Measurements from ENCODE around the gene PET100. TPM values are rescaled to one million over a fixed set of nuclear protein-coding genes. Genes with fewer than 3 reads are reported as not detected.

PET100 gene
- total RNA-seq, 2 donors from 2014 or later, result 1.3 to 32.0 TPM

DNA sequence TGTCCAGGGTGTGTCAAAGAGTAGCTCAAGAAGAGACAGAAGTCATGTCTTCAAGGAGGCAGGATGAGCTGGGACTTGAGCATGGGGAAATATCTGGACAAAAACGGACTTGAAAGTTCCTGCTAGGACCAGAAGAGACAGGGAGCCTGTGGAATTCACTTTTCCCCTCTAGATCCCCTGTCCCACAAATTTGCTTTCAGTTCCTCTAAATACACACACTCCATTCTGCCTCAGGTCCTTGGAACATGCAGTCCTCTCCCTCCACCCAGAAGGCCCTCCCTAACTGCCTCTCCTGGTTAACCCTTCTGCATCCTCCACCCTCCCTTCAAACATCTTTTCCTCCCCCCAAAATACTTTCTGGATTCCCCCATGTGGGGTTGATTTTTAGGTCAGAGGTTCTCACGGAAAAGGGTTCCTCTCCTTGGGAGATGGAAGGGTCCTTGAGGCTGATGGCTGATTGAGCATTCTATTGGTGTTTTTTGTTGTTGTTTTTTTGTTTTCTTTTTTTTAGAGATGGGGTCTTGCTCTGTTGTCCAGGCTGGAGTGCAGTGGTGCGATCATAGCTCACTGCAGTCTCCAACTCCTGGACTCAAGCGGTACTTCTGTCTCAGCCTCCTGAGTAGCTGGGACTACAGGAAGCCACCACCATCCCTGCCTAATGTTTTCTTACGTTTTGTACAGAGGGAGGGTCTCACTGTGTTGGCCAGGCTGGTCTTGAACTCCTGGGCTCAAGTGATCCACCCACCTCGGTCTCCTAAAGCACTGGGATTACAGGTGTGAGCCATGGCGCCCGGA lies 32.3 kb downstream of the PET100 start:
- Histone ChIP-seq H3K4me3 (no peak overlapping the region), H3K27me3 (no peaks in the 10 kb centered on the region), H3K27ac (no peak overlapping the region), H3K4me1 (no peaks in the 10 kb centered on the region), H3K9me3 (no peaks in the 10 kb centered on the region), H3K36me3 (replicated peaks in 1 of 2; ENCODE audit: insufficient read depth in 1 of 2, low read depth in 2 of 2) (no peaks in the 10 kb centered on the region)
- DNase-seq (no peak), ATAC-seq (no peak)
- TF ChIP-seq, protein P1, sequence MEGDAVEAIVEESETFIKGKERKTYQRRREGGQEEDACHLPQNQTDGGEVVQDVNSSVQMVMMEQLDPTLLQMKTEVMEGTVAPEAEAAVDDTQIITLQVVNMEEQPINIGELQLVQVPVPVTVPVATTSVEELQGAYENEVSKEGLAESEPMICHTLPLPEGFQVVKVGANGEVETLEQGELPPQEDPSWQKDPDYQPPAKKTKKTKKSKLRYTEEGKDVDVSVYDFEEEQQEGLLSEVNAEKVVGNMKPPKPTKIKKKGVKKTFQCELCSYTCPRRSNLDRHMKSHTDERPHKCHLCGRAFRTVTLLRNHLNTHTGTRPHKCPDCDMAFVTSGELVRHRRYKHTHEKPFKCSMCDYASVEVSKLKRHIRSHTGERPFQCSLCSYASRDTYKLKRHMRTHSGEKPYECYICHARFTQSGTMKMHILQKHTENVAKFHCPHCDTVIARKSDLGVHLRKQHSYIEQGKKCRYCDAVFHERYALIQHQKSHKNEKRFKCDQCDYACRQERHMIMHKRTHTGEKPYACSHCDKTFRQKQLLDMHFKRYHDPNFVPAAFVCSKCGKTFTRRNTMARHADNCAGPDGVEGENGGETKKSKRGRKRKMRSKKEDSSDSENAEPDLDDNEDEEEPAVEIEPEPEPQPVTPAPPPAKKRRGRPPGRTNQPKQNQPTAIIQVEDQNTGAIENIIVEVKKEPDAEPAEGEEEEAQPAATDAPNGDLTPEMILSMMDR (IDR thresholded peaks at IDR 0.05), result no peak
- no peak for TF ChIP-seq POLR2A (IDR thresholded peaks at IDR 0.05)
- intact Hi-C loops (cut with DNase I), result no loop called here
- WGBS, 2 donors, result 63 to 67% methylated on average over 8 of the region's 8 CpGs

DNA sequence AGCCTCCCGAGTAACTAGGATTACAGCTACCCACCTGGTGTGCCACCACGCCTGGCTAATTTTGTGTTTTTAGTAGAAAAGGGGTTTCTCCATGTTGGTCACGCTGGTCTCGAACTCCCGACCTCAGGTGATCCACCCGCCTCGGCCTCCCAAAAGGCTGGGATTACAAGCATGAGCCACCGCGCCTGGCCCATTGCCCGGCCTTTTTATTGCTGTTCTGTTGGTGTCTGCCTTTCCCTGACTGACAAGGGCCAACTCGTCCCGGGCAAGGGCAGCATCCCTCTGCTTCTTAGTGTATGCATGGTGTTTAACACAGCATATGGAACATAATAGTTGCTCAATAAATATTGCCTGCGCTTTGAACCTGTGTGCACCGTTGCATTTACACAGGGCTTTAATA lies 33.1 kb downstream of the PET100 start:
- Histone ChIP-seq H3K27ac (no peak overlapping the region), H3K36me3 (replicated peaks in 1 of 2; ENCODE audit: insufficient read depth in 1 of 2, low read depth in 2 of 2) (no peaks in the 10 kb centered on the region), H3K4me1 (no peaks in the 10 kb centered on the region), H3K27me3 (no peaks in the 10 kb centered on the region), H3K4me3 (no peak overlapping the region), H3K9me3 (no peaks in the 10 kb centered on the region)
- intact Hi-C loops (cut with DNase I), result no loop called here
- no peak for ATAC-seq
- TF ChIP-seq POLR2A (IDR thresholded peaks at IDR 0.05), result no peak
- TF ChIP-seq, protein P1 (IDR thresholded peaks at IDR 0.05), result no peak
- DNase-seq, result no peak
- 78 to 82% methylated on average over 13 to 14 of the region's 14 CpGs for WGBS, 2 donors

DNA sequence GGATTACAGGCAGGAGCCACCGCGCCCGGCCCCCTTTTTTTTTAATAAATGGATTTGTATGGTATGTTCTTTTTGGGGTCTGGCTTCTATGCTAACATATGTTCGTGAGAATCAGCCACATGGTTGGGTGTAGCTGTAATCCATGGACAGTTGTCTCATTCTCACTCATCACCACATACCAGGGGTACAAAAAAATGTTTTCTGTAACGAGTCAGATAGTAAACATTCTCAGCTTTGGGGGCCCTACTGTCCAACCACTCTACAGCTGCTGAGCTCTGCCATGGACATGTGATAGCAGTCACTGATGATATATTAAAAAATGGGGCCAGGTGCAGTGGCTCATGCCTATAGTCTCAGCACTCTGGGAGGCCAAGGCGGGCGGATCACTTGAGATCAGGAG lies 34.1 kb downstream of the PET100 start:
- H3K4me1 ChIP-seq, result no peaks in the 10 kb centered on the region
- no peak for ATAC-seq
- no peaks in the 10 kb centered on the region for H3K27me3 ChIP-seq
- no peaks in the 10 kb centered on the region for H3K9me3 ChIP-seq
- H3K36me3 ChIP-seq (replicated peaks in 1 of 2; ENCODE audit: insufficient read depth in 1 of 2, low read depth in 2 of 2), result no peaks in the 10 kb centered on the region
- TF ChIP-seq POLR2A (IDR thresholded peaks at IDR 0.05), result no peak
- TF ChIP-seq, protein P1 (IDR thresholded peaks at IDR 0.05), result no peak
- intact Hi-C loops (cut with DNase I), result no loop called here
- H3K4me3 ChIP-seq, result no peak overlapping the region
- H3K27ac ChIP-seq, result no peak overlapping the region
- DNase-seq, result no peak
- WGBS, 2 donors, result 51 to 71% methylated on average over 5 to 7 of the region's 7 CpGs

DNA sequence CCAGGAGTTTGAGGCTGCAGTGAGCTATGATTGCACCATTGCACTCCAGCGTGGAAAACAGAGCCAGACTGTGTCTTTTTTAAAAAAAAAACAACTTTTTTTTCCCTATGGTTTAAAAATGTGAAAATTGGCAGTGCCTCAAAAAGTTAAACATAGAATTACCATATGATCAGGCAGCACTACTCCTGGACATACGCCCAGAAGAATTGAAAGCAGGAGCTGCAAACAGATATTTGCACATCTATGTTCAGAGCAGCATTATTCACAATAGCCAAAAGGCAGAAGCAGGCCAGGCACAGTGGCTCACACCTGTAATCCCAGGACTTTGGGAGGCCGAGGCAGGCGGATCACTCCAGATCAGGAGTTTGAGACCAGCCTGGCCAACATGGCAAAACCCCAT lies 35.5 kb downstream of the PET100 start:
- Histone ChIP-seq H3K4me3 (no peak overlapping the region), H3K36me3 (replicated peaks in 1 of 2; ENCODE audit: insufficient read depth in 1 of 2, low read depth in 2 of 2) (no peaks in the 10 kb centered on the region), H3K27me3 (no peaks in the 10 kb centered on the region), H3K9me3 (no peaks in the 10 kb centered on the region), H3K27ac (no peak overlapping the region), H3K4me1 (no peaks in the 10 kb centered on the region)
- intact Hi-C loops (cut with DNase I), result no loop called here
- TF ChIP-seq, protein P1 (IDR thresholded peaks at IDR 0.05), result no peak
- no peak for TF ChIP-seq POLR2A (IDR thresholded peaks at IDR 0.05)
- no peak for DNase-seq
- no peak for ATAC-seq
- 38 to 48% methylated on average over 4 of the region's 4 CpGs for WGBS, 2 donors

DNA sequence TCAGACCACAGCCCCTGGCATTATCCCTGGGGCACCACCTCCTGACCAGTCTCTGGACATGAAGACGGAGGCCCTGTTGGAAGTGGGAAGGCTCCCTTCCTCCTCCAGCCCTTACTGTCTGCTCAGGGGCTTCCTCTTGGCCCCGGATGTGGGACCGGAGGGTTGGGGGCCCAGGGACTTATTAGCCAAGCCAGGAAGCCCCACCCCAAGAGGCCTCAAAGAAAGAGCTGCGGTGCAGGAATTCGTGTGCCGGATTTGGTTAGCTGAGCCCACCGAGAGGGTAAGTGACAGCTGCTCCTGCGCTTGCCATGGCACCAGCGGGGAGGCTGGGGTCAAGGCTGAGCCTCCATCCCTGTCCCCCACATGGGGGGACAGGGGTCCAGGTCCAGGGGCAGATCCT lies 39.2 kb downstream of the PET100 start, which contains the start of gene RETN:
Gene RETN, plus strand, starts transcription at position 208 of the 400 bp plus-strand sequence. CDS start 278 bp downstream, outside the sequence.
- H3K27me3 ChIP-seq, result no peaks in the 10 kb centered on the region
- TF ChIP-seq, protein P1 (IDR thresholded peaks at IDR 0.05), result no peak
- H3K4me1 ChIP-seq, result no peaks in the 10 kb centered on the region
- DNase-seq, result no peak
- no peaks in the 10 kb centered on the region for H3K9me3 ChIP-seq
- no peak within 1 kb of the TSS for H3K4me3 ChIP-seq
- no peak for ATAC-seq
- WGBS, 2 donors, result 39 to 47% methylated on average over 5 to 9 of the region's 9 CpGs
- no peak within 1 kb of the TSS for H3K27ac ChIP-seq
- intact Hi-C loops (cut with DNase I), result no loop called here
- no peaks in the 10 kb centered on the region for H3K36me3 ChIP-seq (replicated peaks in 1 of 2; ENCODE audit: insufficient read depth in 1 of 2, low read depth in 2 of 2)

Data from body of pancreas (tissue), 4 donors.